NCI-H748 (cell line): ENCODE data around the gene COL21A1.

Experiments
- DNase-seq: peaks from one replicate; lab custom pipeline; 2025; ENCODE audit not compliant: unreplicated experiment; lab: John Stamatoyannopoulos, UW

Gene COL21A1

GRCh38 chr6:56140090-56140489 is 107.3 kb downstream of the COL21A1 start:
- DNase-seq, result no peak

- DNase-seq, result no peak
Measured at GRCh38 chr6:56115715-56116114, 131.7 kb downstream of the COL21A1 start.

GRCh38 chr6:56109149-56109548 is 138.2 kb downstream of the COL21A1 start:
- no peak for DNase-seq

DNA sequence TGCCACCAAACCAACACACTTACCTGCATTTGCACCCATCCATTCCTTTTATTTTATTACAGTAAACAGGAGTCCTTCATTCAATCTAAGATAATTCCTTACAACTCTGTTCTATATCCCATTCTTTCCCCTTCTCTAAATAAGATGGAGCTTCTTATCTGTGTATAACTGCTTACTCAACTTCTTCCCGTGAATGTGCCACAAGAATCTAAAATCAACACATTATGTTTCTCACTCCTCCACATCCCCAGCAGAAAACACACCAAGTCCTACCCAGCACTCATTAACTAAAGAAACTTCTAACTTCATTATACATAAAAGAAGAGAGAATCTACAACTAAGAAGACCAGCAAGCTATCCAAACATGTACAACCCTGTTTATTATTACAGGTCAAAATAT is 141.1 kb downstream of the COL21A1 start:
- DNase-seq, result no peak

DNA sequence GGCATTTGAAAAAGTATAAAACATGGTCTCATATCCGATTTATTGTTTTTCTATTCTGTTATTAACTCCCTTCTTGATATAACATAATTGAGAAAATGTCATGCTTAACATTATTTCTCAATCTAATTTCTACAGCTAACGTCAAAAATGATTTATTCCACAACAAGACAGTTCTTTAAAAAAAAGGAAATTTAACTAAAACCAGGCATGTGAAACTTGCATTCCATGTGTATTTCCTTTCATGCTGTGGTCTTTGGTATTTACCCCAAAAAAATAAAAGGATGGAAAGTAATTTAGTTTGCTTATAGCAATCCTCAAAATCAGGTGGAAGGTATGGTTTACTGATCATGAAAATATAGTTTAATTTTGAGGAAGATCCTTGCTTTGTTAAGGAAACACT is 142.8 kb downstream of the COL21A1 start:
- no peak for DNase-seq

DNA sequence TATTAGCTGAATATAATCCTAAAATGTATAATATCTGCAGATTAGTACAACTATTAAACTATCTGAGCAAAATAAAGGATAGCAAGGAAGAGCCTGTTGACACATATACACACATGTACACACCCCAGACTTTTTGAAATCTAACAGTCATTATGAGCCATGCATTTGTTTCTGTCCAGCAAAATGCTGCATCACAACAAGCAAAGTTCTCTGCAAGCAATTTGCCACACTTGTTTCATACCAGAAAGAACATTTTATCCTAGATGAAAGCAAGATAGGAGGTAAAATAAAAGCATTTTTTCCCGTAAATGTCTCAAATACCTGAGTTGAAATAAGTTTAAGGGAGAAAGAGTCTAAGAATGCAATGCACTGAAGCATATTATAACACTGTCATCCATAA is 145.2 kb downstream of the COL21A1 start:
- DNase-seq, result no peak

DNA sequence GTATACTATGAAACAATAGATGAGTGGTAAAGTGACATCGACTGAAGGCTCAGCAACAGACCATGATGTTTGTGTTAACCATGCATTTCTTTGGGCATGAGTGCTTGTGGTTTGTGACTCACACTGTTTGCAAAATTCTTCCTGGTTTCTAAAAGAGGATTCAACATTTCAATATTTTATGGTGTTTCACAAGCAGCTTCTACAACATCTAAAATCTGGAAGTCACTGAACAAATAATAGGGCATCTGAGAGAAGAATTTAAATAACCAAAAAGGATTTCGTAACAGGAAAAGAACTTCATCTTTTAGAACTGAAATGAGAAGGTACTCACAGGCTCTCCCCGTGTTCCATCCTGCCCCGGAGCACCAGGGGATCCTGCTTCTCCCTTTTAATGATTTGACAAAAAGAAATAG is 146.2 kb downstream of the COL21A1 start:
- no peak for DNase-seq

- DNase-seq, result no peak
Measured at GRCh38 chr6:56096946-56097621, 150.3 kb downstream of the COL21A1 start.

- DNase-seq, result no peak
Measured at GRCh38 chr6:56096541-56096940, 150.8 kb downstream of the COL21A1 start.

- no peak for DNase-seq
Measured at GRCh38 chr6:56093776-56094175, 153.6 kb downstream of the COL21A1 start.

- peak; percentile 12 for DNase-seq
Measured at GRCh38 chr6:56091159-56091869, 156.1 kb downstream of the COL21A1 start.

- DNase-seq, result no peak
Measured at GRCh38 chr6:56088641-56089040, 158.7 kb downstream of the COL21A1 start.

GRCh38 chr6:56087421-56087820 is 160.0 kb downstream of the COL21A1 start:
- no peak for DNase-seq

DNA sequence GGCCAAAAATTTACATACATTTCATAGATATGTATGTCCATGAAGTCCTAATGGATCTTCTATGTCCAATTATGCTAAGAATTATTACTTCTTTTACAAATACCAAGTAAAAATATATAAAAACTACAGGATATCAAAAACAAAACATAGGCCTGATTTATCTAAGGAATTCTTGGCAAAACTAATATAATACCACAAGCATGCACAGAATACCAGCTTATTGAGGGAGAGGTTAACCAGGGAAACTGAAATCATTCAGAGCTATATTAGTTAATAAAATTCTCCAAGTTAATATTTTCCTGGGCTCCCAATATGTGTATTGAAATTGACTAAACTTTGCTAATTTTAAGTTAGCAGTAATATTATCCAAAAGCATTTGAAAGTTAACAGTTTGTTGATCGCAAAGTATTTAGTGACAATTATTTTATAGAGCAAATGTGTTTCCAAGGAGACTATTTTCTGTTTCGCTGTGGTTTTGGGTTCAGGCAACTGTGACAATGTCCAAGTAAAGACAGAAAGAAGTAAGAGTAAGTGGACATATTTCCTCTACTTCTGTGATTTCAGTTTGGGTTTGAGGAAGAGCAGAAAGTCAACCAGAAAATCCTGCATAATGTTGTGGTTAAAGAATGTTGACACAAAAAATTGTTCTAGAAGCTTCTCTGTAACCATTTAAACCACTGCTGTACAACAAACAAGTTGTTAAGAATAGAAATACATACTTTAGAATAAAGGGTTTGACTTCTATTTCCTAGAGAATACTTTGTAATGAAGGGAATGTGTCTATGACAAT is 167.4 kb downstream of the COL21A1 start:
- no peak for DNase-seq

GRCh38 chr6:56076033-56076432 is 171.3 kb downstream of the COL21A1 start:
- DNase-seq, result no peak

- no peak for DNase-seq
Measured at GRCh38 chr6:56073761-56074160, 173.6 kb downstream of the COL21A1 start.

- no peak for DNase-seq
Measured at GRCh38 chr6:56073315-56073714, 174.1 kb downstream of the COL21A1 start.

GRCh38 chr6:56072856-56073255 is 174.5 kb downstream of the COL21A1 start:
- no peak for DNase-seq

DNA sequence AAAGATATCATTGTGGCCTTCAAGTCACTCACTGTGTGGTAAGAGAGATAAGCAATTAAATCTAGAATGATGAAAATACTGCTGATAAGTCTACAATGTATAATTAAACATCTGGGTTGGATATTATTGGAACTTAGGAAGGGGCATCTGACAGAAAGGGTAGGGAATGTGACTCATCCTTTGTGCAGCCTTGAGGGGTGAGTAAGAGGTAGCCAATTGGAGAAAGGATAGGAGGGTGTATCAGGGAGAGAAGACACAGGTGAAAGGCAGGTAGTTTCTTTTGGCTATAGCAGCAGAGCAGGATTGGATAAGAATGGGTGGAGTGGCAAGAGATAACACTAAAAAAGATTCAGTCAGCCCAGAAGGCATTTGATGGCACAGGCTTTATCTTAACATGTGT is 182.0 kb downstream of the COL21A1 start:
- no peak for DNase-seq

- DNase-seq, result no peak
Measured at GRCh38 chr6:56062836-56063235, 184.5 kb downstream of the COL21A1 start.

DNA sequence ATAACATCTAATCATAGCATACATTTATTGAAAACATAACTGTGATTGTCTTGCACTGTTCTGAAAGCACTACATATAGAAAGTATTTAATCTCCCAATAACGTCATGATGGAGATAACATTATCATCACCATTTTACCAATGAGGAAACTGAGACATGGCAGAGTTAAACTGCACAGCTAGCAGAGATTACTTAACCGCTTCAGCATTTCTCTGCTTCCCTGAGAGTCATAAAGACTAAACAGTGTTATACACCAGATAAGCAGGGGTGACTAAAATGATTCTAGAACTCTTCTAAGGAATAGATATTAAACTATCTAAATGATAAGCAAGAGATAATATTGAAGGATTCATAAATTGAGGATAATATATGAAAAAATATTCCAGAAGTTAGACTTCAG is 188.7 kb downstream of the COL21A1 start:
- no peak for DNase-seq
